HG03469 (cell line): ENCODE data around the gene NR2C1.
A peak's percentile ranks its signal among the peaks of the same experiment; 100 is the strongest.
"Not testable (repeated sequence)": the region's sequence is repeated elsewhere in the genome, so short reads cannot be mapped to it uniquely, and the experiment has no call there.

Source experiments
- ATAC-seq: cut with Tn5 transposase; IDR thresholded peaks from one replicate; pipeline ENCODE4 v1.9.1; 2021; ENCODE audit warnings: mild to moderate bottlenecking, moderate library complexity, moderate number of reproducible peaks; ENCODE audit not compliant: unreplicated experiment

The NR2C1 gene

DNA sequence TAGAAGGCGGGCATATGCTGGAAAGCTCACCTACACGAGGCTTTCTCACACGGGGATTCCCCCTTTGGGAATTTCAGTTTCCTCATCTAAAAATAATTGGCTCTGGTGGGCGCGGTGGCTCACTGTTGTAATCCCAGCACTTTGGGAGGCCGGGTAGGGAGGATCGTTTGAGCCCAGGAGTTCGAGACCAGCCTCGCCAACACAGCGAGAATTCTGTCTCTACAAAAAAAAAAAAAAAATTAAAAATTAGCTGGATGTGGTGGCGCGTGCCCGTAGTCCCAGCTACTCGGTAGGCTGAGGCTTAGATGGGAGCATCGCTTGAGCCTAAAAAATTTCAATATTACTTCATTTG is 69.5 kb downstream of the NR2C1 start:
- no peak for ATAC-seq

DNA sequence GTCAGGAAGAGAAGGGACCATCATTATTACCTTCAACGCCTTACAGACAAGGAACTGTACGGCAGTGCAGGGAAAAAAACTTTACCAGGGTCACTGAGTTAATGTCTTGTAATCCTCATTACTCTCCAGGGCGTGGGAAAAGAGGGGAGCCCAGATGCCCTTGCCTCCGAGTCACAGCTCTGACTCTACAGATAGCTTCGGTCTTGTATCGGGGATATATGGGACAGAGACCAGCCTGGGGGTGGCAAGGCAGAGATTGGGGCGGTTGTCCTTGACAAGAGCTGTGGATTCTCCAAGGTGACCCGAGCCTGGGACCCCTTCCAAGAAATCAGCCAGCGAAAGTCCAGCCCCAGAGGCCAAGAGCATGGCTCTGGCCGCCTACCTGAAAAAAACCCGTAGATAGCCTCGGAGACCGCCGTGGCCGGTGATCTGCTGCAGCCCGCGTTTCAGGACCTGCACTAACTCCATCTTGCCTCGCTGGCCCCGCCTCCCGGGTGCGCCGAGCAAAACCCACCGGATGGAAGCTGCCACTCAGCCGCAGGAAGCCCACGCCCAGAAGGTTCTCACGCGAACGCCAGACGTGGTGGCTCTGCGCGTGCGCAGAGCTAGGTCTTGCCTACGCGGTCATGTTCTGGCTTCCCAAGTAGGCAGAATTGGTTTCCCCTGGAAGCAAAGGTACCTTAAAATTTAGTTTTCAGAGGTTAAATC is 70.1 kb downstream of the NR2C1 start, which contains the start of gene NDUFA12:
TSS of gene NDUFA12 (minus strand) at position 485 of the 708 bp plus-strand sequence. CDS start at position 468, 17 bp downstream.
- ATAC-seq, result peak; percentile 88

GRCh38 chr12:95002754-95003153 is 70.7 kb downstream of the NR2C1 start:
- ATAC-seq, result no peak

DNA sequence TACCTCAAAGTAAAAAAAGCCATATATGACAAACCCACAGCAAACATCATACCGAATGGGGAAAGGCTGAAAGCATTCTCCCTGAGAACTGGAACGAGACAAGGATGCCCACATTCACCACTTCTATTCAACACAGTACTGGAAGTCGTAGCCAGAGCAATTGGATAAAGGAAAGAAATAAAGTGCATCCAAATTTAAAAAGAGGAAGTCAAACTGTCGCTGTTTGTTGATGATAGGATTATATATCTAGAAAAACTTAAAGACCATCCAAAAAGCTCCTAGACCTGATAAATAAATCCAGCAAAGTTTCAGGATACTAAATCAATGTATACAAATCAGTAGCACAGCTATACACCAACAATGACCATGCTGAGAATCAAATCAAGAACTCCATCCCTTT is 75.1 kb downstream of the NR2C1 start:
- no peak for ATAC-seq

DNA sequence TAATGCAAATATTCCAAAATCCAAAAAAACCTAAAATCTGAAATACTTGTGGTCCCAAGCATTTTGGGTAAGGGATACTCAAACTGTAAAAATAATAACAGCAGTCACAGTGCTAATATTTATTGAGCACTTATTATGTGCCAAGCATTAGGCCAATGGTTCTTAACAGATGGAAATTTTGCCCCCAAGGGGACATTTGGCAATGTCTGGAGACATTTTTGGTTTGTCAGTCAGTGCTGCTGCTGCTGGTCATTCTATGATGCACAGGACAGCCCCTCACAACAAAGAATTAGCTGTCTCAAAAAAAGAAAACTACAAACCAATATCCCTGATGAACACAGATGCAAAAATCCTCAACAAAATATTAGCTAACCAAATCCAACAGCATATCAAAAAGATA is 75.7 kb downstream of the NR2C1 start:
- ATAC-seq, result no peak

DNA sequence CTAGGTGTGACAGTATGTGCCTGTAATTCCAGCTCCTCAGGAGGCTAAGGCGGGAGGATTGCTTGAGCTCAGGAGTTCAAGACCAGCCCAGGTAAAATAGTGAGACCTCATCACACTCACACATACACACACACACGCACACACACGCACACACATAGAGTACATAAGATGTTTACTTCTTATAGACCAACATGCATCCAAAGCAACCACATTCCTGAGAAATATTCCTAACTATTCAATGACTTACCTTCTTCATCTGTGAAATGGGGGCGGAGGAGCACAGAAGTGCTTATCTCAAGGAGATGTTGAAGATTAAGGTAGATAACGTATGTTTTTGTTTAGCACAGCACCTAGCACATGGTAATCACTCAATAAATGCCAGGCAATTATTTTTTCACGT is 76.4 kb downstream of the NR2C1 start:
- ATAC-seq, result no peak

- ATAC-seq, result no peak
These were observed 79.1 kb downstream of the NR2C1 start for GRCh38 chr12:94994312-94994711.

DNA sequence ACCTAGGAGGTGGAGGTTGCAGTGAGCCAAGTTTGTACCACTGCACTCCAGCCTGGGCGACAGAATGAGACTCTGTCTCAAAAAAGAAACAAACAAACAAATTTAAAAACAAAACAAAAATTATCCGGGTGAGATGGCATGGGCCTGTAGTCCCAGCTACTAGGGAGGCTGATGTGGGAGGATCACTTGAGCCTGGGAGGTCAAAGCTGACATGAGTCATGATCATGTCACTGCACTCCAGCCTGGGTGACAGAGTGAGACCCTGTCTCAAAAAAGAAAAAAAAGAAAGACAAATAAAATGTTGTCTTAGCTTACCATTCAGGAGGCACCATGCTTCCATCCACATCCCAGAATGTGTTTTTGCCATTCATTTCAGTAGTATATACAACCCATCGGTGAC is 79.6 kb downstream of the NR2C1 start:
- not testable (repeated sequence) for ATAC-seq

DNA sequence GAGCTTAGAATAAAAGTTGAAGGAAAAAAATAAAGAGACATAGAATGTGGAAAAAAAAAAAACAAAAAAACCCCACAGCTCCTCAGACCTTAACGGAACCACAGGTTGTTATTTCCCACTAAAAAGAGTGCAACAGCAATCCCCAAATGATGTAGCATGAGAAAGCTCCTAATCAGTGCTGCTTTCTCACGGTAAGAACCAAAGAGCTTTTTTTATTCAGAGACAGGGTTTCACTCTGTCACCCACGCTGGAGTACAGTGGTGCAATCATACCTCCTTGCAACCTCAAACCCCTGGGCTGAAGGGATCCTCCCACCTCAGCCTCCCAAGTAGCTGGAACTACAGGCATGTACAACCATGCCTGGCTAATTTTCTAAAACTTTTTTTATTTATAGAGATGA is 83.2 kb downstream of the NR2C1 start:
- ATAC-seq, result no peak

DNA sequence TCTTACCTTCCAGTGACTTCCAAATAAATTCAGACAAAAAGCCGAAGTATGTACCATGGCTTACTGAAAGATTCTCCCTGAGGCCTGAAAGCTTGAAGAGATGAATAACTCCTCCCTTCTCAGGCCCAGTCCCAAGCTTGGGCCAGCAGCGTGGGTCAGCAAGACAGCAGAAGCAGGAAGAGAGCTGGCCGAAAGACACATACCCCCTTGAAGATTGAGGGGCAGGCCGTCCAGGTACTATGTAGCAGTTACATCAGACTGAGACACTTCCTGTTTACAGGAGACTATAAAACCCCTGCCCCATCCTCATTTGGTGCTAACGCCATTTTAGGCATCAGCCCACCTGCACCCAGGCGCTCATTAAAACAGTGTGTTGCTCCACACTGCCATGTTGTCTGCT is 84.9 kb downstream of the NR2C1 start:
- ATAC-seq, result no peak

DNA sequence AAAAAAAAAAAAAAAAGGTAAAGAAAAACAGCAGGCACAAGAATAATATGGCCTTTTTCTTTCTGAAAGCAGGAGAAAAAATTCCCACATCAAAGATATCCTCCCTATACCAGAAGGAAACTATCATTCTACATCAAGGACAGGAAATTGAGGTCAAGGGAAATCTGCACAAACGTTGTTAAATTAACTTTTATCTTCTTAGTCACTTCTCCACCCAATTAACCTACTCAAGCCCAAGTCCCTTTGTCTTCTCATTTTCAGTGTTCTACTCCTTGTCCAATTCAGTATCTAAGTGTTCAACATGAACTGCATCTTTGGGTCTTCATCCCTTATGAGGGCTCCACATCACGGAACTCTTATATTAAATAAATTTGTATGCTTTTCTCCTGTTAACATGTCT is 85.6 kb downstream of the NR2C1 start:
- ATAC-seq, result no peak

DNA sequence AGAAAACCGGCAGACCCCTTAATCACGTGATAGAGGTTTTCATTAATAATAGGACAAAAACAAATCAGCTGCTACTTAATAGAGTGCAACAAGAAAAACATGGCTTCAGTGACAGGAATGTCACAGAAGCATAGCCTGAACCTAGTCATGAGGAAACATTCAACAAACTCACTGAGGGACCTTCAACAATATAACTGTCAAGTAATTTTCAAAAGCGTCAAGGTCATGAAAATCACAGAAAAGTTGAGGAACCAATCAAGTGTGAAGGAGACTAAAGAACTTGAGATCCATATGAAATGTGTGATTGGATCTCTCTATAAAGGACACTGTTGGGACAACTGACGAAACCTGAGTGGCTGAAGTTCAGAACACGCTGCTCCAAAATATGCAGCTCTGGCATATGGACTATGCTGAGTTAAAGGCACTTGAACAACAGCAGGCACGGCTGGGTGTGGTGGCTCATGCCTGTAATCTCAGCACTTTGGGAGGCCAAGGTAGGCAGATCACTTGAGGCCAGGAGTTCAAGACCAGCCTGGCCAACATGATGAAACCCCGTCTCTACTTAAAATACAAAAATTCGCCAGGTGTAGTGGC is 86.2 kb downstream of the NR2C1 start:
- ATAC-seq, result no peak

DNA sequence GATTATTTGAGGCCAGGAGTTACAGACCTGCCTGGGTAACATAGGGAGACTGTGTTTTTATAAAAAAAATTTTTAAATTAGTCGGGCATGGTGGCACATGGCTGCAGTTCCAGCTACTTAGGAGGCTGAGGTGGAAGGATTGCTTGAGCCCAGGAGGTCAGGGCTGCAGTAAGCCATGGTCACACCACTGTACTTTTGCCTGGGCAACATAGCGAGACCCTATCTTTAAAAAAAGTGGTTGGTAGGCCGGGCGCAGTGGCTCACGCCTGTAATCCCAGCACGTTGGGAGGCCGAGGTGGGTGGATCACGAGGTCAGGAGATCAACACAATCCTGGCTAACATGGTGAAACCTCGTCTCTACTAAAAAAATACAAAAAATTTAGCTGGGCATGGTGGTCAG is 88.3 kb downstream of the NR2C1 start:
- not testable (repeated sequence) for ATAC-seq

- ATAC-seq, result no peak
These were observed 90.1 kb downstream of the NR2C1 start for GRCh38 chr12:94983321-94983720.

- no peak for ATAC-seq
These were observed 91.0 kb downstream of the NR2C1 start for GRCh38 chr12:94982456-94982855.

GRCh38 chr12:94980577-94980976 is 92.8 kb downstream of the NR2C1 start:
- ATAC-seq, result no peak

DNA sequence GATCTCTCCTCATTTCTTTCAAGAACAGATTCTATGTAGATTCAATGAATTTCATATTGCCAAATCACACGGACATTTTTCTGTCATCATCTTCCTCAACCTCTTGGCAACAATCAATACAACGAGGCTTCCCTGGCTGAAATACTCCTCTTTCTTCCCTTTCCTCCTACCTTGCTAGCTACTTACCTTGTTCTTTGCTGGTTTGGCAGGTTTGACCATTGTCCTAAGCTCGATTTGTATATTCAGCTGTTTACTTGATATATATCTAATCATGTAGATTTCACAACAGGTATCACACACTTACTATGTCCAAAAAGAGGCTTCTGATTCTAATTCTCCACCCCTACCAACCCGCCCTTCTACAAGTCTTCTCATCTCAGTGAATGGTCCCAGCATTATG is 93.5 kb downstream of the NR2C1 start:
- ATAC-seq, result no peak

- no peak for ATAC-seq
These were observed 95.5 kb downstream of the NR2C1 start for GRCh38 chr12:94977766-94978468.

- no peak for ATAC-seq
These were observed 100.2 kb downstream of the NR2C1 start for GRCh38 chr12:94973221-94973620.

GRCh38 chr12:94972795-94973194 is 100.6 kb downstream of the NR2C1 start:
- ATAC-seq, result no peak

DNA sequence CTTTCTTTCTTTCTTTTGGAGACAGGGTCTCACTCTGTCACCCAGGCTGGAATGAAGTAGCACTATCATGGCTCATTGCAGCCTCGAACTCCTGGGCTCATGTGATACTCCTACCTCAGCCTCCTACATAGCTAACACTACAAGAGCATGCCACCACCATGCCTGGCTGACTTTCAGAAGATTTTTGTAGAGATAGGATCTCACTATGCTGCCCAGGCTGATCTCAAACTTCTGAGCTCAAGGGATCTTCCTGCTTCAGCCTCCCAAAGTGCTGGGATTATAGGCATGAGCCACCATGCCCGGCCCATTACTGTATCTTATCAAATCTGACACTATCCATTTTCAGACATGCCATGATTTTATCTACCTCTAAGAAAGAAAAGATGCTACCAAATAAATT is 101.5 kb downstream of the NR2C1 start:
- no peak for ATAC-seq

GRCh38 chr12:94970560-94970959 is 102.9 kb downstream of the NR2C1 start:
- no peak for ATAC-seq
